ENCODE data around the gene TMEM51.
"Not testable (repeated sequence)": the region's sequence is repeated elsewhere in the genome, so short reads cannot be mapped to it uniquely, and the experiment has no call there.

DNA sequence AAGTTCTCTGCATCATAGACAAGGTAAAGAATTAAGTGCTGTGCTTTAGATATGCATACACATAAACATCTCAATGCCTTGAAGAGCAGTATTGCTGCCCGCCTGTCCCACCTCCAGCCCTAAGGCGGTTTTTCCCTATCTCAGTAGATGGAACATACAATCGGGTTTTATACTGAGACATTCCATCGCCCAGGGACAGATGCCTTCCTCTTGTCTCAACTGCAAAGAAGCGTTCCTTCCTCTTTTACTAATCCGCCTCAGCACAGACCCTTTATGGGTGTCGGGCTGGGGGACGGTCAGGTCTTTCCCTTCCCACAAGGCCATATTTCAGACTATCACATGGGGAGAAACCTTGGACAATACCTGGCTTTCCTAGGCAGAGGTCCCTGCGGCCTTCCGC lies 17.9 kb upstream of the TMEM51 start:
- TF ChIP-seq, protein P1, sequence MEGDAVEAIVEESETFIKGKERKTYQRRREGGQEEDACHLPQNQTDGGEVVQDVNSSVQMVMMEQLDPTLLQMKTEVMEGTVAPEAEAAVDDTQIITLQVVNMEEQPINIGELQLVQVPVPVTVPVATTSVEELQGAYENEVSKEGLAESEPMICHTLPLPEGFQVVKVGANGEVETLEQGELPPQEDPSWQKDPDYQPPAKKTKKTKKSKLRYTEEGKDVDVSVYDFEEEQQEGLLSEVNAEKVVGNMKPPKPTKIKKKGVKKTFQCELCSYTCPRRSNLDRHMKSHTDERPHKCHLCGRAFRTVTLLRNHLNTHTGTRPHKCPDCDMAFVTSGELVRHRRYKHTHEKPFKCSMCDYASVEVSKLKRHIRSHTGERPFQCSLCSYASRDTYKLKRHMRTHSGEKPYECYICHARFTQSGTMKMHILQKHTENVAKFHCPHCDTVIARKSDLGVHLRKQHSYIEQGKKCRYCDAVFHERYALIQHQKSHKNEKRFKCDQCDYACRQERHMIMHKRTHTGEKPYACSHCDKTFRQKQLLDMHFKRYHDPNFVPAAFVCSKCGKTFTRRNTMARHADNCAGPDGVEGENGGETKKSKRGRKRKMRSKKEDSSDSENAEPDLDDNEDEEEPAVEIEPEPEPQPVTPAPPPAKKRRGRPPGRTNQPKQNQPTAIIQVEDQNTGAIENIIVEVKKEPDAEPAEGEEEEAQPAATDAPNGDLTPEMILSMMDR (IDR thresholded peaks at IDR 0.05) = not testable (repeated sequence)
- TF ChIP-seq ZNF121 (CRISPR knock-in tag; IDR thresholded peaks at IDR 0.05); GTF2I (CRISPR knock-in tag; conservative IDR thresholded peaks at IDR 0.05): not testable (repeated sequence)
- TF ChIP-seq, protein P2, sequence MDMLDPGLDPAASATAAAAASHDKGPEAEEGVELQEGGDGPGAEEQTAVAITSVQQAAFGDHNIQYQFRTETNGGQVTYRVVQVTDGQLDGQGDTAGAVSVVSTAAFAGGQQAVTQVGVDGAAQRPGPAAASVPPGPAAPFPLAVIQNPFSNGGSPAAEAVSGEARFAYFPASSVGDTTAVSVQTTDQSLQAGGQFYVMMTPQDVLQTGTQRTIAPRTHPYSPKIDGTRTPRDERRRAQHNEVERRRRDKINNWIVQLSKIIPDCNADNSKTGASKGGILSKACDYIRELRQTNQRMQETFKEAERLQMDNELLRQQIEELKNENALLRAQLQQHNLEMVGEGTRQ (CRISPR knock-in tag; IDR thresholded peaks at IDR 0.05) = not testable (repeated sequence)
- TF ChIP-seq, protein P3, sequence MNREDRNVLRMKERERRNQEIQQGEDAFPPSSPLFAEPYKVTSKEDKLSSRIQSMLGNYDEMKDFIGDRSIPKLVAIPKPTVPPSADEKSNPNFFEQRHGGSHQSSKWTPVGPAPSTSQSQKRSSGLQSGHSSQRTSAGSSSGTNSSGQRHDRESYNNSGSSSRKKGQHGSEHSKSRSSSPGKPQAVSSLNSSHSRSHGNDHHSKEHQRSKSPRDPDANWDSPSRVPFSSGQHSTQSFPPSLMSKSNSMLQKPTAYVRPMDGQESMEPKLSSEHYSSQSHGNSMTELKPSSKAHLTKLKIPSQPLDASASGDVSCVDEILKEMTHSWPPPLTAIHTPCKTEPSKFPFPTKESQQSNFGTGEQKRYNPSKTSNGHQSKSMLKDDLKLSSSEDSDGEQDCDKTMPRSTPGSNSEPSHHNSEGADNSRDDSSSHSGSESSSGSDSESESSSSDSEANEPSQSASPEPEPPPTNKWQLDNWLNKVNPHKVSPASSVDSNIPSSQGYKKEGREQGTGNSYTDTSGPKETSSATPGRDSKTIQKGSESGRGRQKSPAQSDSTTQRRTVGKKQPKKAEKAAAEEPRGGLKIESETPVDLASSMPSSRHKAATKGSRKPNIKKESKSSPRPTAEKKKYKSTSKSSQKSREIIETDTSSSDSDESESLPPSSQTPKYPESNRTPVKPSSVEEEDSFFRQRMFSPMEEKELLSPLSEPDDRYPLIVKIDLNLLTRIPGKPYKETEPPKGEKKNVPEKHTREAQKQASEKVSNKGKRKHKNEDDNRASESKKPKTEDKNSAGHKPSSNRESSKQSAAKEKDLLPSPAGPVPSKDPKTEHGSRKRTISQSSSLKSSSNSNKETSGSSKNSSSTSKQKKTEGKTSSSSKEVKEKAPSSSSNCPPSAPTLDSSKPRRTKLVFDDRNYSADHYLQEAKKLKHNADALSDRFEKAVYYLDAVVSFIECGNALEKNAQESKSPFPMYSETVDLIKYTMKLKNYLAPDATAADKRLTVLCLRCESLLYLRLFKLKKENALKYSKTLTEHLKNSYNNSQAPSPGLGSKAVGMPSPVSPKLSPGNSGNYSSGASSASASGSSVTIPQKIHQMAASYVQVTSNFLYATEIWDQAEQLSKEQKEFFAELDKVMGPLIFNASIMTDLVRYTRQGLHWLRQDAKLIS (CRISPR knock-in tag; IDR thresholded peaks at IDR 0.05; ENCODE audit: borderline replicate concordance) = not testable (repeated sequence)
